Fibroblast of pulmonary artery (primary cell): Measurements from ENCODE around the gene EFCAB6.

ENCODE experiments used
- DNase-seq: peaks from one replicate; pipeline ENCODE4 v3.0.0-alpha.2; 2010; ENCODE audit warnings: low read depth
- H3K4me3 ChIP-seq: replicated peaks from 2 replicates; pipeline ENCODE4 v1.5.1; 2011; ENCODE audit warnings: low read depth, mild to moderate bottlenecking, control low read depth, low read length, moderate library complexity
- TF ChIP-seq, protein P1 (sequence below): IDR thresholded peaks from 2 replicates; pipeline ENCODE4 v1.5.1; 2011; ENCODE audit warnings: mild to moderate bottlenecking, control low read depth, low read length, inconsistent platforms; ENCODE audit errors: missing control alignments

EFCAB6 gene

DNA sequence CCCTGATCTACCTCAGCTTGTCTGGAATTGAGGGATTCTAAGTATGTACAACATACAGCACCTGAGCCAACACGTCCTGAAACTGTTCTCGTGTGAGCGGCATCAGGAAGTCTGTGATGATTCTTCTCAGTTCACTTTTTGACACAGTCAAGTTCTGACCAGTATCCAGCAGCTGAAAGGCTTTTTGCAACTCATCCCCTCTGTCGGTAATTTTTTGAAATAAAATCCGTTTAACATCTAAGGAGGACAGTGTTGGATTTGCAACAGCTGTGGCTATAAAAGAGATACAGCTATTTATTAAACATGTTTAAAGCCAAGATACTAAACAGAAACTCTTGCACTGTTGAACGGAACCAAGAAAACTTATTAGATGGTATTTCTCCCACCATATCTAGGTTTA, 39.3 kb downstream of the EFCAB6 start:
- DNase-seq: no peak
- H3K4me3 ChIP-seq: no peak overlapping the region
- TF ChIP-seq, protein P1, sequence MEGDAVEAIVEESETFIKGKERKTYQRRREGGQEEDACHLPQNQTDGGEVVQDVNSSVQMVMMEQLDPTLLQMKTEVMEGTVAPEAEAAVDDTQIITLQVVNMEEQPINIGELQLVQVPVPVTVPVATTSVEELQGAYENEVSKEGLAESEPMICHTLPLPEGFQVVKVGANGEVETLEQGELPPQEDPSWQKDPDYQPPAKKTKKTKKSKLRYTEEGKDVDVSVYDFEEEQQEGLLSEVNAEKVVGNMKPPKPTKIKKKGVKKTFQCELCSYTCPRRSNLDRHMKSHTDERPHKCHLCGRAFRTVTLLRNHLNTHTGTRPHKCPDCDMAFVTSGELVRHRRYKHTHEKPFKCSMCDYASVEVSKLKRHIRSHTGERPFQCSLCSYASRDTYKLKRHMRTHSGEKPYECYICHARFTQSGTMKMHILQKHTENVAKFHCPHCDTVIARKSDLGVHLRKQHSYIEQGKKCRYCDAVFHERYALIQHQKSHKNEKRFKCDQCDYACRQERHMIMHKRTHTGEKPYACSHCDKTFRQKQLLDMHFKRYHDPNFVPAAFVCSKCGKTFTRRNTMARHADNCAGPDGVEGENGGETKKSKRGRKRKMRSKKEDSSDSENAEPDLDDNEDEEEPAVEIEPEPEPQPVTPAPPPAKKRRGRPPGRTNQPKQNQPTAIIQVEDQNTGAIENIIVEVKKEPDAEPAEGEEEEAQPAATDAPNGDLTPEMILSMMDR: no peak

DNA sequence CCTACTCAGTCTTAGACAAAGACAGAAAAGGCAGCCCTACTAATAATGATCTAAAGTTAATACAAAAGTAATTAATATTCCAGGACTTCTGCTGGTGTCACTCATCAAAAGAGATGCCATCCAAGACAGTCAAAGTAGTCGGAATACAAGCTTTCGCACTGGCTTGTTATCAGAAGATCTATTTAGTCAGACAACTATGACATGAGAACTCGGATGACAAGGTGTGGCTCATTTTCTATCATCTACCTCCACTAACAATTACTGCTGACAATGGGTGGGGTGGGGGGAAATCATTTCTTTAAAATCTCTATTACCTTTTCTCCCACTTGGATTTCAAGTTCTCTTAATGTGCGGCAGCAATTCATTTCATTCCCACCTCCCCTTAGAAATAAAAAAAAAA, 56.7 kb downstream of the EFCAB6 start:
- DNase-seq: no peak
- no peak overlapping the region for H3K4me3 ChIP-seq
- TF ChIP-seq, protein P1: no peak

DNA sequence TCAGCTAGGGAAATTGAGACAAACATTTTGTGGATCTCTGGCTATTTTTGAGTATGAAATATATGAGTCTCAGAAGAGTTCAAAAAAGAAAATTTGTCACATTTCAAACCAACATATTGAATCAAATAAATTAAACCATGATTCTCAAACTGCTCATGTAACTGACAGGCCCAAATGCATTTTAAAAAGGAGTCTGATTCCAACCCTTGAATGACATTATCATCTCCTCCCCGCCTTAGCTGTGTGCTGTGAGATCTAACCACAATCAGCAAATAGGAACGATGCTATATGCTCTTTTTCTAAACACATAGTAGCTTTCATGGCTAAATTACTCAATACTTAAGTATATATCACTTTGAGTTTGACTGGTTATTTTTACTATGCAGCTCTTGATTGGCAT, 57.1 kb downstream of the EFCAB6 start:
- H3K4me3 ChIP-seq: no peak overlapping the region
- DNase-seq: no peak
- TF ChIP-seq, protein P1: no peak

DNA sequence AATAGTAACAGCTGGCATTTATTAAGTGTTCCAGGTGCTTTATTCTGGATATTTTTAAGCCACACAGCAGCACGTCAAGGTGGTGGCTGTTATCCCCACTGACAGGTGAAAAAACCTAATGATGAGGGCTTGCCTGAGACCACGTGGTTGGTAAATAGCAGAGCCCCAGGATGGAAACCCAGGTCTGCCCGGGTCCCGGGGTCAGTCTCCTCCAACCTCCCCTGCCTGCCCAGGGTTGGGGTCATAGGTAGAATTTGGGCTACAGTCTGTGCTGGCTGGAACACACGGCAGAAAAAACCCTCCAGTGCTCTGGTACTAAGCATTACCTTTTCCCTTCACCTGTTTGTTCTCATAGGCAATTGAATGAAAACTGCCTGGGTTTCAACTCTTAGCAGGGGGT, 57.9 kb downstream of the EFCAB6 start:
- TF ChIP-seq, protein P1: no peak
- no peak overlapping the region for H3K4me3 ChIP-seq

DNA sequence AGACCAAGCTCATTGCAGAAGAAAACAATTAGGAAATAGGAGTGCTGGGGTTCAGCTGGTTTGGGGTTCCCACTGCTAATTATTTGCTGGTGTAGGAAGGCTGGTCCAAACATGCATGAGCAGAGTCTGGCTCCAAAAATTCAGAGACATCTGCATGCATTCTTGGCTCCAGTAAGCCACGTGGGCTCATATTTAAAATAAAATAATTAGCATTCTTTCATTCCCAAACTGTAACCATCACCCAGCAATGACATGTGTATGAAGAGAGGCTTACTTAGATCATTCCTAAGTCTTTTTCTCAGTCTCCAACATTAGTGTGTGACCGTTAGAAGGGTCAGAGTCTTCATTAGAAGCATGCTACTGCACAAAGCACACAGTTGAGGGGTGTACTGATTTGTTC, 58.4 kb downstream of the EFCAB6 start:
- DNase-seq: no peak
- TF ChIP-seq, protein P1: no peak
- no peak overlapping the region for H3K4me3 ChIP-seq

More for the DNA sequence above, 57.9 kb downstream of the EFCAB6 start:
- no peak for DNase-seq

DNA sequence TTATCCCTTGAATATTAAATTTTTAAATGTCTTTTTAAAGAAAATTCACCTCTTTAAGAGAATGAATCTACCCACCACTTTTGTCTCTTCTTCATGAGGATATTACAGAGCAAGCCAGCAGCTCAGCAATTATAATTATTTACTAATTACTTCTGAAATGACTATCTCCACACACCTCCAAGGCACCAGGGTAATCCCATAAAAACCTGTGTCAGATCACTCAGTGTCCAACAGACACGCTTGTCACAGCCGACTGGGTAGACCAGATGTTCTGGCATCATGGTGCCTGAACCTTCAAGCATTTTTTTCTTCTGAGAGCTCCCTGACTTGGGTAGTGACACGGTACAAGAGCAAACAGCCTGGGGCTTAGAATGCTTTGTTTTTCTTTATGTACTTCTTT, 61.4 kb downstream of the EFCAB6 start:
- no peak overlapping the region for H3K4me3 ChIP-seq
- TF ChIP-seq, protein P1: no peak
- DNase-seq: no peak

DNA sequence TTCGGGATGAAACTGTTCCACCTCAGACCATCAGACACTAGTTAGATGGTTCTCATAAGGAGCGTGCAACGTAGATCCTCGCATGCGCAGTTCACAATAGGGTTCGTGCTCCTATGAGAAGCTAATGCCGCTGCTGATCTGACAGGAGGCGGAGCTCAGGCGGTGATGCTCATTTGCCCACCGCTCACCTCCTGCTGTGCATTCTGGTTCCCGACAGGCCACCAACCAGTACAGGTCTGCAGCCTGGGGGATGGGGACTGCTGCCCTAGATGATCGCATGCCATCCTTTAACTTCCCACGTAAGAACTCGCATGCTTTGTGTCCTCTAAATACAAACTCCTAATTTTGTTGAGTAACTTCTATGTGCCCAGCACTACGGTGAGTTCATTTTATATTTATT, 62.6 kb downstream of the EFCAB6 start:
- no peak for DNase-seq
- no peak overlapping the region for H3K4me3 ChIP-seq

More for the DNA sequence above, 62.6 kb downstream of the EFCAB6 start:
- TF ChIP-seq, protein P1: no peak
